ENCODE results near the gene TMEM141.
"Not testable (repeated sequence)": the region's sequence is repeated elsewhere in the genome, so short reads cannot be mapped to it uniquely, and the experiment has no call there.

Gene TMEM141

GRCh38 chr9:136754059-136754572 is 37.0 kb upstream of the TMEM141 start:
- CTCF ChIA-PET = no interaction called here
- POLR2A ChIA-PET = no interaction called here

GRCh38 chr9:136754626-136755301 is 36.4 kb upstream of the TMEM141 start:
- ChIA-PET POLR2A (no interaction called here), CTCF (no interaction called here)
- TF ChIP-seq L3MBTL2 (conservative IDR thresholded peaks at IDR 0.05) (no peak), HDGF (IDR thresholded peaks at IDR 0.05; ENCODE audit: borderline replicate concordance) (no peak), TARDBP (IDR thresholded peaks at IDR 0.05) (no peak), LEF1 (IDR thresholded peaks at IDR 0.05; ENCODE audit: borderline replicate concordance) (no peak), BHLHE40 (IDR thresholded peaks at IDR 0.05; ENCODE audit: borderline replicate concordance) (no peak), ELF4 (IDR thresholded peaks at IDR 0.05) (no peak), PKNOX1 (IDR thresholded peaks at IDR 0.05) (no peak), FOXA1 (IDR thresholded peaks at IDR 0.05) (no peak), ZNF384 (IDR thresholded peaks at IDR 0.05) (no peak), ARNT (IDR thresholded peaks at IDR 0.05) (no peak), CTBP1 (IDR thresholded peaks at IDR 0.05; ENCODE audit: borderline replicate concordance) (no peak), SUZ12 (IDR thresholded peaks at IDR 0.05) (no peak), FOXM1 (IDR thresholded peaks at IDR 0.05; ENCODE audit: borderline replicate concordance) (no peak), SP1 (IDR thresholded peaks at IDR 0.05) (no peak), FOXK2 (IDR thresholded peaks at IDR 0.05) (no peak), NFRKB (IDR thresholded peaks at IDR 0.05) (no peak)
- no peak for DNase-seq (ENCODE audit: extremely low spot score)

More at GRCh38 chr9:136754059-136754572, 37.0 kb upstream of the TMEM141 start:
- no peak for DNase-seq (ENCODE audit: extremely low spot score)
- TF ChIP-seq LEF1 (IDR thresholded peaks at IDR 0.05; ENCODE audit: borderline replicate concordance) (no peak), SUZ12 (IDR thresholded peaks at IDR 0.05) (no peak), HDGF (IDR thresholded peaks at IDR 0.05; ENCODE audit: borderline replicate concordance) (no peak), ELF4 (IDR thresholded peaks at IDR 0.05) (no peak), TARDBP (IDR thresholded peaks at IDR 0.05) (no peak), BHLHE40 (IDR thresholded peaks at IDR 0.05; ENCODE audit: borderline replicate concordance) (no peak), FOXA1 (IDR thresholded peaks at IDR 0.05) (no peak), ARNT (IDR thresholded peaks at IDR 0.05) (no peak), L3MBTL2 (conservative IDR thresholded peaks at IDR 0.05) (no peak), ZNF384 (IDR thresholded peaks at IDR 0.05) (no peak)

- DNase-seq (ENCODE audit: extremely low spot score); CTCF ChIA-PET; POLR2A ChIA-PET: not testable (repeated sequence)
Measured at GRCh38 chr9:136755302-136756133, 35.6 kb upstream of the TMEM141 start.

- no peak for DNase-seq (ENCODE audit: extremely low spot score)
- POLR2A ChIA-PET = no interaction called here
- CTCF ChIA-PET = no interaction called here
- TF ChIP-seq FOXA1 (IDR thresholded peaks at IDR 0.05) (no peak), PKNOX1 (IDR thresholded peaks at IDR 0.05) (no peak), CTBP1 (IDR thresholded peaks at IDR 0.05; ENCODE audit: borderline replicate concordance) (no peak), L3MBTL2 (conservative IDR thresholded peaks at IDR 0.05) (no peak), NFRKB (IDR thresholded peaks at IDR 0.05) (no peak), SUZ12 (IDR thresholded peaks at IDR 0.05) (no peak), ZNF384 (IDR thresholded peaks at IDR 0.05) (no peak), TARDBP (IDR thresholded peaks at IDR 0.05) (no peak), HDGF (IDR thresholded peaks at IDR 0.05; ENCODE audit: borderline replicate concordance) (no peak), SP1 (IDR thresholded peaks at IDR 0.05) (no peak), BHLHE40 (IDR thresholded peaks at IDR 0.05; ENCODE audit: borderline replicate concordance) (no peak), ARNT (IDR thresholded peaks at IDR 0.05) (no peak)
Measured at GRCh38 chr9:136756134-136756438, 35.1 kb upstream of the TMEM141 start.

GRCh38 chr9:136756836-136757235 is 34.3 kb upstream of the TMEM141 start:
- DNase-seq (ENCODE audit: extremely low spot score) = no peak
- TF ChIP-seq LEF1 (IDR thresholded peaks at IDR 0.05; ENCODE audit: borderline replicate concordance) = no peak
- no peak for TF ChIP-seq ZNF384 (IDR thresholded peaks at IDR 0.05)
- TF ChIP-seq L3MBTL2 (conservative IDR thresholded peaks at IDR 0.05) = no peak
- TF ChIP-seq NFRKB (IDR thresholded peaks at IDR 0.05) = no peak
- ChIA-PET POLR2A (no interaction called here), CTCF (interaction anchor here (1.5 kb wide), 1 partner anchor 191 kb away, joined by 3 read pairs; no protein-coding TSS in a partner anchor)

GRCh38 chr9:136757328-136757727 is 33.8 kb upstream of the TMEM141 start:
- ChIA-PET POLR2A (interaction anchor here (1.6 kb wide), 1 partner anchor 27 kb away, joined by 7 read pairs; no protein-coding TSS in a partner anchor), CTCF (interaction anchor here (1.0 to 1.5 kb wide), 3 partner anchors 13 to 191 kb away, joined by 3 to 5 read pairs (median 3); no protein-coding TSS in a partner anchor)
- no peak for DNase-seq (ENCODE audit: extremely low spot score)
- no peak for TF ChIP-seq BHLHE40 (IDR thresholded peaks at IDR 0.05; ENCODE audit: borderline replicate concordance)
- TF ChIP-seq ELF4 (IDR thresholded peaks at IDR 0.05) = no peak
- TF ChIP-seq NFRKB (IDR thresholded peaks at IDR 0.05) = no peak
- TF ChIP-seq FOXA1 (IDR thresholded peaks at IDR 0.05) = no peak
- no peak for TF ChIP-seq TARDBP (IDR thresholded peaks at IDR 0.05)
- no peak for TF ChIP-seq SP1 (IDR thresholded peaks at IDR 0.05)
- TF ChIP-seq L3MBTL2 (conservative IDR thresholded peaks at IDR 0.05) = no peak
- TF ChIP-seq FOXM1 (IDR thresholded peaks at IDR 0.05; ENCODE audit: borderline replicate concordance) = no peak
- TF ChIP-seq SUZ12 (IDR thresholded peaks at IDR 0.05) = no peak
- TF ChIP-seq FOXK2 (IDR thresholded peaks at IDR 0.05) = no peak
- TF ChIP-seq ZNF384 (IDR thresholded peaks at IDR 0.05) = no peak
- no peak for TF ChIP-seq HDGF (IDR thresholded peaks at IDR 0.05; ENCODE audit: borderline replicate concordance)
- TF ChIP-seq LEF1 (IDR thresholded peaks at IDR 0.05; ENCODE audit: borderline replicate concordance) = no peak
- no peak for TF ChIP-seq ARNT (IDR thresholded peaks at IDR 0.05)
- TF ChIP-seq CTBP1 (IDR thresholded peaks at IDR 0.05; ENCODE audit: borderline replicate concordance) = no peak
- no peak for TF ChIP-seq PKNOX1 (IDR thresholded peaks at IDR 0.05)
